ENCODE data around the gene FRMPD3.

DNA sequence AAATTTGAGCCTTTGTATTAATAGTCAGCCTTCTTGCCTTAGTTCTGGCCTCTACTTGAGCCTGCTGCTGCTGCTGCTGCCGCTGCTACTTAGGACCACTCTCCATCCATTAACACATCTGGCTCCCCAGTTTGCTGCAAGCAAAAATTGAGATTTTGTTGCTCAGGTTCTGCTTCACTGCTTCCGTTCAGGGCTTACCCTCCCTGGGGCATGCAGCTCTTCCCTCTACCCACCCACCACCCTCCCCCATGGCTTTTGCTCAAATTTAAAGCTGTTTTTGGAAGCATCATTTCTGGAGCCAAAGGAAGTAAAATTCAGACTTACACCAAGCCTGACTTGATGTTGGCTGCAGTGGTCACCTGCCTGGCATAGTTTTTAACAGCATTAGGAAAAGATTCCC is 28.9 kb upstream of the FRMPD3 start:
- TF ChIP-seq ZNF331 (CRISPR knock-in tag; IDR thresholded peaks at IDR 0.05; ENCODE audit: low read depth) (no peak), STAT1 (IDR thresholded peaks at IDR 0.05; ENCODE audit: unreplicated experiment) (no peak), EZH2 (IDR thresholded peaks at IDR 0.05; ENCODE audit: low read depth, unreplicated experiment) (no peak), EZH2phosphoT487 (IDR thresholded peaks at IDR 0.05; ENCODE audit: unreplicated experiment) (no peak), POLR2AphosphoS5 (IDR thresholded peaks at IDR 0.05; ENCODE audit: low read depth) (no peak), CREB1 (CRISPR knock-in tag; IDR thresholded peaks at IDR 0.05; ENCODE audit: low read depth) (no peak), JUNB (IDR thresholded peaks at IDR 0.05; ENCODE audit: unreplicated experiment) (no peak), NANOG (IDR thresholded peaks at IDR 0.05; ENCODE audit: borderline replicate concordance) (no peak)
- TF ChIP-seq, protein P1, sequence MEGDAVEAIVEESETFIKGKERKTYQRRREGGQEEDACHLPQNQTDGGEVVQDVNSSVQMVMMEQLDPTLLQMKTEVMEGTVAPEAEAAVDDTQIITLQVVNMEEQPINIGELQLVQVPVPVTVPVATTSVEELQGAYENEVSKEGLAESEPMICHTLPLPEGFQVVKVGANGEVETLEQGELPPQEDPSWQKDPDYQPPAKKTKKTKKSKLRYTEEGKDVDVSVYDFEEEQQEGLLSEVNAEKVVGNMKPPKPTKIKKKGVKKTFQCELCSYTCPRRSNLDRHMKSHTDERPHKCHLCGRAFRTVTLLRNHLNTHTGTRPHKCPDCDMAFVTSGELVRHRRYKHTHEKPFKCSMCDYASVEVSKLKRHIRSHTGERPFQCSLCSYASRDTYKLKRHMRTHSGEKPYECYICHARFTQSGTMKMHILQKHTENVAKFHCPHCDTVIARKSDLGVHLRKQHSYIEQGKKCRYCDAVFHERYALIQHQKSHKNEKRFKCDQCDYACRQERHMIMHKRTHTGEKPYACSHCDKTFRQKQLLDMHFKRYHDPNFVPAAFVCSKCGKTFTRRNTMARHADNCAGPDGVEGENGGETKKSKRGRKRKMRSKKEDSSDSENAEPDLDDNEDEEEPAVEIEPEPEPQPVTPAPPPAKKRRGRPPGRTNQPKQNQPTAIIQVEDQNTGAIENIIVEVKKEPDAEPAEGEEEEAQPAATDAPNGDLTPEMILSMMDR (conservative IDR thresholded peaks at IDR 0.05; ENCODE audit: low read depth in 2 of 2): no peak
- TF ChIP-seq, protein P2, sequence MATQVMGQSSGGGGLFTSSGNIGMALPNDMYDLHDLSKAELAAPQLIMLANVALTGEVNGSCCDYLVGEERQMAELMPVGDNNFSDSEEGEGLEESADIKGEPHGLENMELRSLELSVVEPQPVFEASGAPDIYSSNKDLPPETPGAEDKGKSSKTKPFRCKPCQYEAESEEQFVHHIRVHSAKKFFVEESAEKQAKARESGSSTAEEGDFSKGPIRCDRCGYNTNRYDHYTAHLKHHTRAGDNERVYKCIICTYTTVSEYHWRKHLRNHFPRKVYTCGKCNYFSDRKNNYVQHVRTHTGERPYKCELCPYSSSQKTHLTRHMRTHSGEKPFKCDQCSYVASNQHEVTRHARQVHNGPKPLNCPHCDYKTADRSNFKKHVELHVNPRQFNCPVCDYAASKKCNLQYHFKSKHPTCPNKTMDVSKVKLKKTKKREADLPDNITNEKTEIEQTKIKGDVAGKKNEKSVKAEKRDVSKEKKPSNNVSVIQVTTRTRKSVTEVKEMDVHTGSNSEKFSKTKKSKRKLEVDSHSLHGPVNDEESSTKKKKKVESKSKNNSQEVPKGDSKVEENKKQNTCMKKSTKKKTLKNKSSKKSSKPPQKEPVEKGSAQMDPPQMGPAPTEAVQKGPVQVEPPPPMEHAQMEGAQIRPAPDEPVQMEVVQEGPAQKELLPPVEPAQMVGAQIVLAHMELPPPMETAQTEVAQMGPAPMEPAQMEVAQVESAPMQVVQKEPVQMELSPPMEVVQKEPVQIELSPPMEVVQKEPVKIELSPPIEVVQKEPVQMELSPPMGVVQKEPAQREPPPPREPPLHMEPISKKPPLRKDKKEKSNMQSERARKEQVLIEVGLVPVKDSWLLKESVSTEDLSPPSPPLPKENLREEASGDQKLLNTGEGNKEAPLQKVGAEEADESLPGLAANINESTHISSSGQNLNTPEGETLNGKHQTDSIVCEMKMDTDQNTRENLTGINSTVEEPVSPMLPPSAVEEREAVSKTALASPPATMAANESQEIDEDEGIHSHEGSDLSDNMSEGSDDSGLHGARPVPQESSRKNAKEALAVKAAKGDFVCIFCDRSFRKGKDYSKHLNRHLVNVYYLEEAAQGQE (IDR thresholded peaks at IDR 0.05; ENCODE audit: unreplicated experiment): no peak
- TF ChIP-seq, protein P3, sequence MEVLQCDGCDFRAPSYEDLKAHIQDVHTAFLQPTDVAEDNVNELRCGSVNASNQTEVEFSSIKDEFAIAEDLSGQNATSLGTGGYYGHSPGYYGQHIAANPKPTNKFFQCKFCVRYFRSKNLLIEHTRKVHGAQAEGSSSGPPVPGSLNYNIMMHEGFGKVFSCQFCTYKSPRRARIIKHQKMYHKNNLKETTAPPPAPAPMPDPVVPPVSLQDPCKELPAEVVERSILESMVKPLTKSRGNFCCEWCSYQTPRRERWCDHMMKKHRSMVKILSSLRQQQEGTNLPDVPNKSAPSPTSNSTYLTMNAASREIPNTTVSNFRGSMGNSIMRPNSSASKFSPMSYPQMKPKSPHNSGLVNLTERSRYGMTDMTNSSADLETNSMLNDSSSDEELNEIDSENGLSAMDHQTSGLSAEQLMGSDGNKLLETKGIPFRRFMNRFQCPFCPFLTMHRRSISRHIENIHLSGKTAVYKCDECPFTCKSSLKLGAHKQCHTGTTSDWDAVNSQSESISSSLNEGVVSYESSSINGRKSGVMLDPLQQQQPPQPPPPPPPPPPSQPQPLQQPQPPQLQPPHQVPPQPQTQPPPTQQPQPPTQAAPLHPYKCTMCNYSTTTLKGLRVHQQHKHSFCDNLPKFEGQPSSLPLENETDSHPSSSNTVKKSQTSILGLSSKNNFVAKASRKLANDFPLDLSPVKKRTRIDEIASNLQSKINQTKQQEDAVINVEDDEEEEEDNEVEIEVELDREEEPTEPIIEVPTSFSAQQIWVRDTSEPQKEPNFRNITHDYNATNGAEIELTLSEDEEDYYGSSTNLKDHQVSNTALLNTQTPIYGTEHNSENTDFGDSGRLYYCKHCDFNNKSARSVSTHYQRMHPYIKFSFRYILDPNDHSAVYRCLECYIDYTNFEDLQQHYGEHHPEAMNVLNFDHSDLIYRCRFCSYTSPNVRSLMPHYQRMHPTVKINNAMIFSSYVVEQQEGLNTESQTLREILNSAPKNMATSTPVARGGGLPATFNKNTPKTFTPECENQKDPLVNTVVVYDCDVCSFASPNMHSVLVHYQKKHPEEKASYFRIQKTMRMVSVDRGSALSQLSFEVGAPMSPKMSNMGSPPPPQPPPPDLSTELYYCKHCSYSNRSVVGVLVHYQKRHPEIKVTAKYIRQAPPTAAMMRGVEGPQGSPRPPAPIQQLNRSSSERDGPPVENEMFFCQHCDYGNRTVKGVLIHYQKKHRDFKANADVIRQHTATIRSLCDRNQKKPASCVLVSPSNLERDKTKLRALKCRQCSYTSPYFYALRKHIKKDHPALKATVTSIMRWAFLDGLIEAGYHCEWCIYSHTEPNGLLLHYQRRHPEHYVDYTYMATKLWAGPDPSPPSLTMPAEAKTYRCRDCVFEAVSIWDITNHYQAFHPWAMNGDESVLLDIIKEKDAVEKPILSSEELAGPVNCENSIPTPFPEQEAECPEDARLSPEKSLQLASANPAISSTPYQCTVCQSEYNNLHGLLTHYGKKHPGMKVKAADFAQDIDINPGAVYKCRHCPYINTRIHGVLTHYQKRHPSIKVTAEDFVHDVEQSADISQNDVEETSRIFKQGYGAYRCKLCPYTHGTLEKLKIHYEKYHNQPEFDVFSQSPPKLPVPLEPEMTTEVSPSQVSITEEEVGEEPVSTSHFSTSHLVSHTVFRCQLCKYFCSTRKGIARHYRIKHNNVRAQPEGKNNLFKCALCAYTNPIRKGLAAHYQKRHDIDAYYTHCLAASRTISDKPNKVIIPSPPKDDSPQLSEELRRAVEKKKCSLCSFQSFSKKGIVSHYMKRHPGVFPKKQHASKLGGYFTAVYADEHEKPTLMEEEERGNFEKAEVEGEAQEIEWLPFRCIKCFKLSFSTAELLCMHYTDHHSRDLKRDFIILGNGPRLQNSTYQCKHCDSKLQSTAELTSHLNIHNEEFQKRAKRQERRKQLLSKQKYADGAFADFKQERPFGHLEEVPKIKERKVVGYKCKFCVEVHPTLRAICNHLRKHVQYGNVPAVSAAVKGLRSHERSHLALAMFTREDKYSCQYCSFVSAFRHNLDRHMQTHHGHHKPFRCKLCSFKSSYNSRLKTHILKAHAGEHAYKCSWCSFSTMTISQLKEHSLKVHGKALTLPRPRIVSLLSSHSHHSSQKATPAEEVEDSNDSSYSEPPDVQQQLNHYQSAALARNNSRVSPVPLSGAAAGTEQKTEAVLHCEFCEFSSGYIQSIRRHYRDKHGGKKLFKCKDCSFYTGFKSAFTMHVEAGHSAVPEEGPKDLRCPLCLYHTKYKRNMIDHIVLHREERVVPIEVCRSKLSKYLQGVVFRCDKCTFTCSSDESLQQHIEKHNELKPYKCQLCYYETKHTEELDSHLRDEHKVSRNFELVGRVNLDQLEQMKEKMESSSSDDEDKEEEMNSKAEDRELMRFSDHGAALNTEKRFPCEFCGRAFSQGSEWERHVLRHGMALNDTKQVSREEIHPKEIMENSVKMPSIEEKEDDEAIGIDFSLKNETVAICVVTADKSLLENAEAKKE (CRISPR knock-in tag; IDR thresholded peaks at IDR 0.05): no peak

All from GM23338 (cell line).